Neural cell (in vitro differentiated cells): Measurements from ENCODE around the gene FCRL2. TPM values are rescaled to one million over a fixed set of nuclear protein-coding genes. Genes with fewer than 3 reads are reported as not detected.

Source experiments
- H2AFZ ChIP-seq: fragments of 200-600, 300-800 bp; sonication (generic), shearing (Covaris generic); 2 replicates; pipeline ENCODE4 v1.6.0; 2014; ENCODE audit warnings: low read depth, mild to moderate bottlenecking, antibody characterized with exemption, low read length, moderate library complexity
- H3F3A ChIP-seq: fragments of 200-600 bp; shearing (Covaris generic); 2 replicates; pipeline ENCODE4 v1.6.1; 2016; ENCODE audit warnings: mild to moderate bottlenecking, moderate library complexity, mixed read lengths, antibody characterized with exemption, low read length; ENCODE audit not compliant: insufficient read depth, poor library complexity, severe bottlenecking
- H3K27ac ChIP-seq: fragments of 200-600, 300-800 bp; sonication (generic), shearing (Covaris generic); 2 replicates; pipeline ENCODE4 v1.5.1; 2014; ENCODE audit warnings: mild to moderate bottlenecking, low read length, moderate library complexity
- H3K27me3 ChIP-seq: fragments of 300-800, 200-600 bp; sonication (generic), shearing (Covaris generic); 2 replicates; pipeline ENCODE4 v1.6.0; 2014; ENCODE audit warnings: mild to moderate bottlenecking, low read depth, low read length, moderate library complexity; ENCODE audit not compliant: insufficient read depth
- H3K36me3 ChIP-seq: fragments of 300-800, 200-600 bp; sonication (generic), shearing (Covaris generic); 2 replicates; pipeline ENCODE4 v1.5.1; 2014; ENCODE audit warnings: mild to moderate bottlenecking, antibody characterized with exemption, low read length, moderate library complexity; ENCODE audit not compliant: insufficient read depth
- H3K4me2 ChIP-seq: fragments of 300-800, 200-600 bp; sonication (generic), shearing (Covaris generic); 2 replicates; pipeline ENCODE4 v1.6.0; 2014; ENCODE audit warnings: mild to moderate bottlenecking, low read length
- H3K4me3 ChIP-seq: fragments of 300-800, 200-600 bp; sonication (generic), shearing (Covaris generic); 2 replicates; pipeline ENCODE4 v1.5.1; 2014; ENCODE audit warnings: mild to moderate bottlenecking, low read length, moderate library complexity
- H3K79me2 ChIP-seq: fragments of 200-600 bp; shearing (Covaris generic); replicated peaks from 2 replicates; pipeline ENCODE4 v1.6.0; 2014; ENCODE audit warnings: mild to moderate bottlenecking, low read length, moderate library complexity; ENCODE audit not compliant: insufficient read depth
- H3K9ac ChIP-seq: fragments of 300-800, 200-600 bp; sonication (generic), shearing (Covaris generic); 2 replicates; pipeline ENCODE4 v1.6.1; 2016; ENCODE audit warnings: mild to moderate bottlenecking, low read length, mixed read lengths
- H3K9me2 ChIP-seq: fragments of 200-600 bp; shearing (Covaris generic); 2 replicates; pipeline ENCODE4 v1.6.1; 2016; ENCODE audit warnings: mild to moderate bottlenecking, low read length, mixed read lengths; ENCODE audit not compliant: insufficient read depth
- H3K9me3 ChIP-seq: fragments of 200-600, 300-800 bp; sonication (generic), shearing (Covaris generic); 2 replicates; pipeline ENCODE4 v1.6.1; 2016; ENCODE audit warnings: mild to moderate bottlenecking, mixed run types, low read length, moderate library complexity, mixed read lengths
- H4K20me1 ChIP-seq: fragments of 200-600 bp; shearing (Covaris generic); 2 replicates; pipeline ENCODE4 v1.6.1; 2016; ENCODE audit warnings: mild to moderate bottlenecking, mixed run types; ENCODE audit not compliant: insufficient read depth
- EP300 ChIP-seq: fragments of 450-650 bp; conservative IDR thresholded peaks from 2 replicates; pipeline ENCODE4 v1.6.1; 2014; ENCODE audit warnings: antibody characterized with exemption, mild to moderate bottlenecking, moderate library complexity; ENCODE audit not compliant: poor library complexity, severe bottlenecking
- EZH2 ChIP-seq: fragments of 200-600, 300-800 bp; shearing (Covaris generic), sonication (generic); IDR thresholded peaks from 2 replicates; pipeline ENCODE4 v1.6.1; 2014; ENCODE audit warnings: antibody characterized with exemption, low read length, borderline replicate concordance, mild to moderate bottlenecking; ENCODE audit not compliant: insufficient read depth, poor library complexity, severe bottlenecking
- MXI1 ChIP-seq: fragments of 450-650 bp; conservative IDR thresholded peaks from 2 replicates; pipeline ENCODE4 v1.6.1; 2014; ENCODE audit warnings: antibody characterized with exemption, mild to moderate bottlenecking; ENCODE audit not compliant: poor library complexity, severe bottlenecking
- POLR2AphosphoS5 ChIP-seq: IDR thresholded peaks from 2 replicates; pipeline ENCODE4 v1.6.1; 2012
- RAD21 ChIP-seq: fragments of 450-650 bp; conservative IDR thresholded peaks from 2 replicates; pipeline ENCODE4 v1.6.1; 2014; ENCODE audit warnings: antibody characterized with exemption, mild to moderate bottlenecking, moderate library complexity
- SMC3 ChIP-seq: fragments of 450-650 bp; conservative IDR thresholded peaks from 2 replicates; pipeline ENCODE4 v1.6.1; 2014; ENCODE audit warnings: antibody characterized with exemption, mild to moderate bottlenecking, moderate library complexity; ENCODE audit not compliant: poor library complexity
- TAF1 ChIP-seq: IDR thresholded peaks from 2 replicates; pipeline ENCODE4 v1.6.1; 2012; ENCODE audit warnings: low read depth
- polyA plus RNA-seq: library from polyadenylated mRNA; depleted of rRNA; stranded (reverse); fragments of >200 nt; gene quantifications from 2 replicates; pipeline ENCODE4 v1.2.3, GENCODE V29; 2014
- TF ChIP-seq, protein P1 (sequence below): IDR thresholded peaks from 2 replicates; pipeline ENCODE4 v1.6.1; 2012; ENCODE audit warnings: borderline replicate concordance
- TF ChIP-seq, protein P2 (sequence below): fragments of 450-650 bp; IDR thresholded peaks from 2 replicates; pipeline ENCODE4 v1.5.1; 2014; ENCODE audit warnings: antibody characterized with exemption, mild to moderate bottlenecking, moderate library complexity; ENCODE audit not compliant: poor library complexity, severe bottlenecking

FCRL2 gene
- polyA plus RNA-seq, 1 donor from 2014 or later, result not detected

DNA sequence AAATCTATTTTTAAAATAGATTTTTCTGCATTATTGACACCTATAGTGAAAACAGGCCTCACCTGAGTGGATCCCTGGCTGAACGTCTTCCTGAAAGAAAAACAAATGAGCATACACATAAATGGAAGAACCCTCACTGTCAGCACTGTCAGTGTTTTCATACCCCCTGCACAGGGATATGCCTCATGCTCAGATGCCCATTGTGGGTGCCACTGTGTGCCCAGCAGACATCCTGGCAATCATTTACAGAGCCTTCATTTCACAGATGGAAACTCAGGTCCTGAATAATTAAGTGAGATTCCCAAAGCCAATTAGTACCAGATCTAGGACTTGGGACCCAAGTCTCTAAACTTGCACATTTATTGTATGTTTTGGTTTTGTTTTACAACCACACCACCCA is 23.1 kb upstream of the FCRL2 start:
- H3K27me3 ChIP-seq, result no peaks in the 10 kb centered on the region
- no peaks in the 10 kb centered on the region for H4K20me1 ChIP-seq
- H3K9me3 ChIP-seq, result no peaks in the 10 kb centered on the region
- H3K36me3 ChIP-seq, result no peaks in the 10 kb centered on the region
- no peaks in the 10 kb centered on the region for H3K79me2 ChIP-seq
- H3K9ac ChIP-seq, result no peak overlapping the region
- H3K4me3 ChIP-seq, result no peak overlapping the region
- H2AFZ ChIP-seq, result no peak overlapping the region
- H3F3A ChIP-seq, result no peaks in the 10 kb centered on the region
- H3K9me2 ChIP-seq, result no peaks in the 10 kb centered on the region
- TF ChIP-seq, protein P1, sequence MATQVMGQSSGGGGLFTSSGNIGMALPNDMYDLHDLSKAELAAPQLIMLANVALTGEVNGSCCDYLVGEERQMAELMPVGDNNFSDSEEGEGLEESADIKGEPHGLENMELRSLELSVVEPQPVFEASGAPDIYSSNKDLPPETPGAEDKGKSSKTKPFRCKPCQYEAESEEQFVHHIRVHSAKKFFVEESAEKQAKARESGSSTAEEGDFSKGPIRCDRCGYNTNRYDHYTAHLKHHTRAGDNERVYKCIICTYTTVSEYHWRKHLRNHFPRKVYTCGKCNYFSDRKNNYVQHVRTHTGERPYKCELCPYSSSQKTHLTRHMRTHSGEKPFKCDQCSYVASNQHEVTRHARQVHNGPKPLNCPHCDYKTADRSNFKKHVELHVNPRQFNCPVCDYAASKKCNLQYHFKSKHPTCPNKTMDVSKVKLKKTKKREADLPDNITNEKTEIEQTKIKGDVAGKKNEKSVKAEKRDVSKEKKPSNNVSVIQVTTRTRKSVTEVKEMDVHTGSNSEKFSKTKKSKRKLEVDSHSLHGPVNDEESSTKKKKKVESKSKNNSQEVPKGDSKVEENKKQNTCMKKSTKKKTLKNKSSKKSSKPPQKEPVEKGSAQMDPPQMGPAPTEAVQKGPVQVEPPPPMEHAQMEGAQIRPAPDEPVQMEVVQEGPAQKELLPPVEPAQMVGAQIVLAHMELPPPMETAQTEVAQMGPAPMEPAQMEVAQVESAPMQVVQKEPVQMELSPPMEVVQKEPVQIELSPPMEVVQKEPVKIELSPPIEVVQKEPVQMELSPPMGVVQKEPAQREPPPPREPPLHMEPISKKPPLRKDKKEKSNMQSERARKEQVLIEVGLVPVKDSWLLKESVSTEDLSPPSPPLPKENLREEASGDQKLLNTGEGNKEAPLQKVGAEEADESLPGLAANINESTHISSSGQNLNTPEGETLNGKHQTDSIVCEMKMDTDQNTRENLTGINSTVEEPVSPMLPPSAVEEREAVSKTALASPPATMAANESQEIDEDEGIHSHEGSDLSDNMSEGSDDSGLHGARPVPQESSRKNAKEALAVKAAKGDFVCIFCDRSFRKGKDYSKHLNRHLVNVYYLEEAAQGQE, result no peak
- TF ChIP-seq, protein P2, sequence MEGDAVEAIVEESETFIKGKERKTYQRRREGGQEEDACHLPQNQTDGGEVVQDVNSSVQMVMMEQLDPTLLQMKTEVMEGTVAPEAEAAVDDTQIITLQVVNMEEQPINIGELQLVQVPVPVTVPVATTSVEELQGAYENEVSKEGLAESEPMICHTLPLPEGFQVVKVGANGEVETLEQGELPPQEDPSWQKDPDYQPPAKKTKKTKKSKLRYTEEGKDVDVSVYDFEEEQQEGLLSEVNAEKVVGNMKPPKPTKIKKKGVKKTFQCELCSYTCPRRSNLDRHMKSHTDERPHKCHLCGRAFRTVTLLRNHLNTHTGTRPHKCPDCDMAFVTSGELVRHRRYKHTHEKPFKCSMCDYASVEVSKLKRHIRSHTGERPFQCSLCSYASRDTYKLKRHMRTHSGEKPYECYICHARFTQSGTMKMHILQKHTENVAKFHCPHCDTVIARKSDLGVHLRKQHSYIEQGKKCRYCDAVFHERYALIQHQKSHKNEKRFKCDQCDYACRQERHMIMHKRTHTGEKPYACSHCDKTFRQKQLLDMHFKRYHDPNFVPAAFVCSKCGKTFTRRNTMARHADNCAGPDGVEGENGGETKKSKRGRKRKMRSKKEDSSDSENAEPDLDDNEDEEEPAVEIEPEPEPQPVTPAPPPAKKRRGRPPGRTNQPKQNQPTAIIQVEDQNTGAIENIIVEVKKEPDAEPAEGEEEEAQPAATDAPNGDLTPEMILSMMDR, result no peak
- TF ChIP-seq SMC3, result no peak
- TF ChIP-seq TAF1, result no peak
- H3K4me2 ChIP-seq, result no peak overlapping the region
- no peak overlapping the region for H3K27ac ChIP-seq

DNA sequence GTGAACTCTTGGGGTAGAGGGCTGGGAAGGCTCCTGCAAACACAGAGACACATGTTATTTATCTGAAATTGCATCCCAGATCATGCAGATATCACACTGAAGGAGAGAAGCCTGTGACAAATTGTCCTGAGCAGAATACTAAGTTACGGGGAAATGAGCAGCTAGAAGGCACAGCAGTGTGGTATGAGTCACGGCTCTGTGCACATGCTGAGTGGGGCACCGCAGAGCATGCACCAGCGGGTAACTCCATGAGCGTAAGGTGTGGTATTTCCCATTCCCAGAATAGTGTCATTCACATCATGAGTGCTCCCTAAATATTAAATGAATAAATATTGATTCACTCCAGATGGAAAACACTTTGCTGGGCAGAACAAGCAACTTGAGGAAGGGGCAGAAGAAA is 21.3 kb upstream of the FCRL2 start:
- no peaks in the 10 kb centered on the region for H3F3A ChIP-seq
- no peaks in the 10 kb centered on the region for H4K20me1 ChIP-seq
- H2AFZ ChIP-seq, result no peak overlapping the region
- no peaks in the 10 kb centered on the region for H3K36me3 ChIP-seq
- no peaks in the 10 kb centered on the region for H3K79me2 ChIP-seq
- no peaks in the 10 kb centered on the region for H3K9me2 ChIP-seq
- H3K4me3 ChIP-seq, result no peak overlapping the region
- H3K27me3 ChIP-seq, result no peaks in the 10 kb centered on the region
- H3K4me2 ChIP-seq, result no peak overlapping the region
- no peak for TF ChIP-seq EP300
- no peak for TF ChIP-seq EZH2
- TF ChIP-seq SMC3, result no peak
- TF ChIP-seq, protein P2, result no peak
- no peak for TF ChIP-seq RAD21
- TF ChIP-seq, protein P1, result no peak
- no peak for TF ChIP-seq MXI1
- TF ChIP-seq POLR2AphosphoS5, result no peak
- no peak for TF ChIP-seq TAF1
- H3K27ac ChIP-seq, result no peak overlapping the region
- H3K9ac ChIP-seq, result no peak overlapping the region
- H3K9me3 ChIP-seq, result peaks cover 1% of the 10 kb centered on the region
